CD1c-positive myeloid dendritic cell (primary cell): Measurements from ENCODE around the gene MMP11.

Experiments used
- DNase-seq: peaks from one replicate; pipeline ENCODE4 v3.0.0-alpha.2; 2016; ENCODE audit errors: extremely low spot score

The MMP11 gene

GRCh38 chr22:23780146-23780748 is 7.6 kb downstream of the MMP11 start:
- no peak for DNase-seq

DNA sequence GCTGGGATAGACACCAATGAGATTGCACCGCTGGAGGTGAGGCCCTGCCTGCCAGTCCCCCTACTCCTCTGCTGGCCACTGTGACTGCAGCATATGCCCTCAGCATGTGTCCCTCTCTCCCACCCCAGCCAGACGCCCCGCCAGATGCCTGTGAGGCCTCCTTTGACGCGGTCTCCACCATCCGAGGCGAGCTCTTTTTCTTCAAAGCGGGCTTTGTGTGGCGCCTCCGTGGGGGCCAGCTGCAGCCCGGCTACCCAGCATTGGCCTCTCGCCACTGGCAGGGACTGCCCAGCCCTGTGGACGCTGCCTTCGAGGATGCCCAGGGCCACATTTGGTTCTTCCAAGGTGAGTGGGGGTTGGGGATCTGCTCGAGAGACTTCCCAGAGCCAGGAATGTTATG is 8.4 kb downstream of the MMP11 start:
- no peak for DNase-seq

GRCh38 chr22:23781511-23782183 is 9.0 kb downstream of the MMP11 start:
- no peak for DNase-seq

DNA sequence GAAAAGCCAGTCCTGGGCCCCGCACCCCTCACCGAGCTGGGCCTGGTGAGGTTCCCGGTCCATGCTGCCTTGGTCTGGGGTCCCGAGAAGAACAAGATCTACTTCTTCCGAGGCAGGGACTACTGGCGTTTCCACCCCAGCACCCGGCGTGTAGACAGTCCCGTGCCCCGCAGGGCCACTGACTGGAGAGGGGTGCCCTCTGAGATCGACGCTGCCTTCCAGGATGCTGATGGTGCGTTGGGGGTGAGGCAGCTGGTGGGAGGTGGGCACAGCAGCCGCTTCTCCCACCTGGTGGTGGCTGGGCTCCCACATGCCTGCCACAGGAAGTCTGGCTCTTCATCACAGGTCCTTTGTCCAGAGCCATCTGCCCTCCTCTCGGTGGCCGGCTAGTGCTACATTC is 9.6 kb downstream of the MMP11 start:
- DNase-seq, result no peak

- no peak for DNase-seq
Measured at GRCh38 chr22:23782703-23783102, 10.1 kb downstream of the MMP11 start.

DNA sequence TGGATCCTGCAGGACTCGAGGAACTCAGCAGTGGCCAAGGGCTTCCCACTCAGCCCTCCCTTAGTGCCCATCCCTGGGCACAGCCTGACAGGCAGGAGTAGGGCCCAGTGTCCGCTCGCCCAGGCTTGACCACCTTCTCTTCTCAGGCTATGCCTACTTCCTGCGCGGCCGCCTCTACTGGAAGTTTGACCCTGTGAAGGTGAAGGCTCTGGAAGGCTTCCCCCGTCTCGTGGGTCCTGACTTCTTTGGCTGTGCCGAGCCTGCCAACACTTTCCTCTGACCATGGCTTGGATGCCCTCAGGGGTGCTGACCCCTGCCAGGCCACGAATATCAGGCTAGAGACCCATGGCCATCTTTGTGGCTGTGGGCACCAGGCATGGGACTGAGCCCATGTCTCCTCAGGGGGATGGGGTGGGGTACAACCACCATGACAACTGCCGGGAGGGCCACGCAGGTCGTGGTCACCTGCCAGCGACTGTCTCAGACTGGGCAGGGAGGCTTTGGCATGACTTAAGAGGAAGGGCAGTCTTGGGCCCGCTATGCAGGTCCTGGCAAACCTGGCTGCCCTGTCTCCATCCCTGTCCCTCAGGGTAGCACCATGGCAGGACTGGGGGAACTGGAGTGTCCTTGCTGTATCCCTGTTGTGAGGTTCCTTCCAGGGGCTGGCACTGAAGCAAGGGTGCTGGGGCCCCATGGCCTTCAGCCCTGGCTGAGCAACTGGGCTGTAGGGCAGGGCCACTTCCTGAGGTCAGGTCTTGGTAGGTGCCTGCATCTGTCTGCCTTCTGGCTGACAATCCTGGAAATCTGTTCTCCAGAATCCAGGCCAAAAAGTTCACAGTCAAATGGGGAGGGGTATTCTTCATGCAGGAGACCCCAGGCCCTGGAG is 10.9 kb downstream of the MMP11 start:
- no peak for DNase-seq

DNA sequence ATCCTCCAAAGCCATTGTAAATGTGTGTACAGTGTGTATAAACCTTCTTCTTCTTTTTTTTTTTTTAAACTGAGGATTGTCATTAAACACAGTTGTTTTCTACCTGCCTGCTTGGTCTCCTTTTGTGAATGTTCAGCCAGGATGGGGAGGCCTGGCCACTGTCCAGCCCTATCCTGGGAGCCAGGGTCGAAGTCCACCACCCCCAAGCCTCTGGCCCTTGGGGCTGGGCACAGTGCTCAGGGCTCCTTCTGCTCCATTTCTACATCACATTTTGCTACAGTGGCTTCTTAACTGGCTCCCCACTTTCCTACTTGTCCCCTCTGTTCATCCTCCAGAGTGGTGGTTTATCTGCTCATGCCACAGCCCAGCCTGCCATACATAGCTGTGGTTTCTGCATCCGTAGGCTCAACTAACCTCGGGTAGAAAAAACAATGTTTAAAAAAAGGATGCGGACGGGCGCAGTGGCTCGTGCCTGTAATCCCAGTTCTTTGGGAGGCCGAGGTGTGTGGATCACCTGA is 11.6 kb downstream of the MMP11 start:
- no peak for DNase-seq

- DNase-seq, result no peak
Measured at GRCh38 chr22:23786261-23786710, 13.6 kb downstream of the MMP11 start.

- DNase-seq, result peak; percentile 96
Measured at GRCh38 chr22:23786752-23787599, 14.3 kb downstream of the MMP11 start, which contains the start of gene SMARCB1. TSS of gene SMARCB1 (plus strand) at chr22:23786966. CDS start at chr22:23787170, 204 bp downstream.

GRCh38 chr22:23787600-23787896 is 14.9 kb downstream of the MMP11 start:
- DNase-seq, result no peak

- no peak for DNase-seq
Measured at GRCh38 chr22:23787910-23788309, 15.3 kb downstream of the MMP11 start.

- DNase-seq, result no peak
Measured at GRCh38 chr22:23789121-23789520, 16.5 kb downstream of the MMP11 start.

- no peak for DNase-seq
Measured at GRCh38 chr22:23789638-23790037, 17.0 kb downstream of the MMP11 start.

GRCh38 chr22:23790819-23791737 is 18.4 kb downstream of the MMP11 start:
- no peak for DNase-seq

DNA sequence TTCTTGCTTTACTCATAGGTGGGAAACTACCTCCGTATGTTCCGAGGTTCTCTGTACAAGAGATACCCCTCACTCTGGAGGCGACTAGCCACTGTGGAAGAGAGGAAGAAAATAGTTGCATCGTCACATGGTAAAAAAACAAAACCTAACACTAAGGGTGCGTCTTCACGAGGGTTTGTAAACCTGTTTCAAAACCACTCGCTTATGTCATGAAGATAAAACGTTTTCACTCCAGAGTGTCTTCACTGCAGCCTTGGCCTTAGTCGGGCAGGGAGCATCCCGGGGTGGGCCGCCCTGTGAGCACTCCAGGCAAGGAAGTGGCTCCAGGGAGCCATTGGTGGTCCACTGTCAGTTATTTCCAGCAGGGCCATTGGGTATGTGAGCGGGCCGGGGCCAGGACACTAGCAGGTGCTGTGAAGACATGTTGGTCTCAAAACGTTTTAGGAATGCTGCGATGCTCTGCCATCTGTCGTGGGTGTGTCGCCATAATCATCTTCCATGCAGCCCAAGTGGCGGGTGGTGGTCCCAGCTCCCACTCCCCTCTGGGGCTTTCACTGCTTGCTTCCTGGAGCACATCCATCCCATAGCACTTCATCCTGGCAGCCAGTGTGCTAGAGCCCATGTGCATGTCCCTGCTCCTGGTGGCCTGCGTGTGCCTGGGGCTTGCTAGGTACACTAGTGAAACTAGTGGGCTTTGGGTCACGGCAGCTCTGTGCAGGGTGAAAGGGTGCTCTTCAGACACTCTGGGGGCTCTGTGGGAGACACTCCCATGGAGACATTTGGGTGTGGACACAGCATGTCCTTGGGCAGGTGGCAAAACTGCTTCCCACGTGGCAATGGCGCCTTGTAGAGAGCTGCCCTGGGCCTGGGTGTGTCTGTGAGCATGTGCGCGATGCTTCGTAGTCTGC is 19.3 kb downstream of the MMP11 start:
- DNase-seq, result no peak

DNA sequence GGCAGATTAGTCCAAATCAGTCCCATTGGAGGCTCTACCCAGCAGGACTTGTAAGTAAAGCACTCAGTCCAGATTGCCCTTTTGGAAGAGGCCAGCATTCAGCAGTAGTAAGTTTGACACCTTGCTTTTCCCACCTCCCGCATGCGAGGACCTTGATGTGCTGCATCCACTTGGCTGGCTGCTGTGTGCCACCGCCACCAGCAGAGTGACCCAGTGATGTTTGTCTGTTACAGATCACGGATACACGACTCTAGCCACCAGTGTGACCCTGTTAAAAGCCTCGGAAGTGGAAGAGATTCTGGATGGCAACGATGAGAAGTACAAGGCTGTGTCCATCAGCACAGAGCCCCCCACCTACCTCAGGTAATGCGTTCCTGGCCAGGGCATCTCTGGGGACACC is 20.7 kb downstream of the MMP11 start:
- DNase-seq, result no peak

GRCh38 chr22:23796461-23796860 is 23.8 kb downstream of the MMP11 start:
- no peak for DNase-seq

DNA sequence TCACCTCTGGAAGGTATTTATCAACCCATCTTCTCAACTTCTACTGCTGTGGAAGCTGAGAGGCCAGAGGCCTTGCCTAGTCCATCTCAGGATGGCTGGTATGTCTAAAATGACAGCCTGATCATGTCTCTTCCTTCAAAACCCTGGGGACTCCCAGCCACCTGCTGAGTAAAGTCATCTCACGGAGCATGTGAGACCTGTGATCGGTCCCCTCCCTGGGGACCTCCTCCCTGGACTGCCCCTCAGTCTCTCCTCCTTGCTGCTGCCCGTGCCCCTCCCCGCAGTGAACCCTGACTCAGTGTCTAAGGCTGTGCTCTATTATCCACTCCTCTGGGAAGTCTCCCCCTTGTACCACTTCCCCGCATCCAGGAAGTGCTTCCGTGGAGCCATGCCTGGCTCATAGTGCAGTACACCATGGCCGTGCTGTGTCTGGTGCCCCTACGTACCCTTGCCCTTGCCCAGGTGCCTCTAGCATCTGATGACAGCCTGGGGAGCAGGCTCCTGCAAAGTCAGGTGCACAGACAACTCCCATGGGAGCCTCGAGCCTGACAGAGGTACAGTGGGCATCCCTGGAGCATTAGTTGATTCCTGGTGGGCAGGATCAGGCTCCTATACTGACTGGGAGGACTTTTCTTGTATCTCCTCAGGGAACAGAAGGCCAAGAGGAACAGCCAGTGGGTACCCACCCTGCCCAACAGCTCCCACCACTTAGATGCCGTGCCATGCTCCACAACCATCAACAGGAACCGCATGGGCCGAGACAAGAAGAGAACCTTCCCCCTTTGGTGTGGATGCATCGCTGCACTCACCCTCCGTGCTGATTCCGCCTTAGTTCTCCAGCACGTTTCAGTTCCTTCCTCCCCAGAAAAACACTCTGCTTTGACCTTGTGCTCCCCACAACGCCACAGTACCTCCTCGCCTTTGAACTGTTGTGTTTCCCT is 27.9 kb downstream of the MMP11 start:
- no peak for DNase-seq
